H1 (cell line): ENCODE measurements around the gene SWT1. TPM values are rescaled to one million over a fixed set of nuclear protein-coding genes. Genes with fewer than 3 reads are reported as not detected.

Experiments used
- ASH2L ChIP-seq: fragments of 200-600, 300-600 bp; sonication (generic); IDR thresholded peaks from one replicate; pipeline ENCODE4 v1.7.1; 2017; ENCODE audit warnings: low read length
- ATF2 ChIP-seq: IDR thresholded peaks from 2 replicates; pipeline ENCODE4 v1.6.1; 2012; ENCODE audit warnings: low read length, inconsistent platforms
- CBX8 ChIP-seq: fragments of 300-800, 300-1000 bp; sonication (generic); IDR thresholded peaks from 2 replicates; pipeline ENCODE4 v1.7.1; 2016; ENCODE audit warnings: low read depth, low read length, borderline replicate concordance
- CTBP2 ChIP-seq: IDR thresholded peaks from 2 replicates; pipeline ENCODE4 v1.7.0; 2011; ENCODE audit warnings: borderline replicate concordance, mild to moderate bottlenecking, moderate library complexity, mixed read lengths, low read length; ENCODE audit not compliant: insufficient read depth, insufficient read length
- EGR1 ChIP-seq: IDR thresholded peaks from 2 replicates; pipeline ENCODE4 v1.6.1; 2011; ENCODE audit warnings: low read depth, low read length, borderline replicate concordance
- GTF2F1 ChIP-seq: IDR thresholded peaks from 2 replicates; pipeline ENCODE4 v1.6.1; 2012; ENCODE audit warnings: low read depth, low read length, improper control_type of control experiment, borderline replicate concordance
- KDM5A ChIP-seq: fragments of 200-600 bp; IDR thresholded peaks from 2 replicates; pipeline ENCODE4 v1.7.1; 2012; ENCODE audit warnings: mild to moderate bottlenecking, low read length, inconsistent platforms, mixed read lengths
- PHF8 ChIP-seq: fragments of 200-600 bp; sonication (generic); conservative IDR thresholded peaks from 2 replicates; pipeline ENCODE4 v1.7.1; 2012; ENCODE audit warnings: low read depth, mild to moderate bottlenecking, inconsistent platforms, low read length, moderate library complexity
- RNF2 ChIP-seq: fragments of 200-900, 300-1000 bp; sonication (generic); IDR thresholded peaks from 2 replicates; pipeline ENCODE4 v1.7.1; 2016; ENCODE audit warnings: borderline replicate concordance, low read depth, mild to moderate bottlenecking, antibody characterized with exemption, low read length; ENCODE audit not compliant: poor library complexity, severe bottlenecking; ENCODE audit errors: missing control alignments
- SIN3A ChIP-seq, 2 experiments: IDR thresholded peaks in 1 of 2; conservative IDR thresholded peaks in 1 of 2; 2 replicates each; pipeline ENCODE4 v1.6.1; 2011 to 2012; ENCODE audit warnings: low read length in 2 of 2, improper control_type of control experiment in 1 of 2, low read depth in 1 of 2, mild to moderate bottlenecking in 1 of 2
- SP1 ChIP-seq: IDR thresholded peaks from 2 replicates; pipeline ENCODE4 v1.6.1; 2011; ENCODE audit warnings: low read depth, low read length
- SP4 ChIP-seq: IDR thresholded peaks from 2 replicates; pipeline ENCODE4 v1.6.1; 2012; ENCODE audit warnings: low read length, inconsistent platforms
- SRF ChIP-seq: IDR thresholded peaks from 2 replicates; pipeline ENCODE4 v1.6.1; 2011; ENCODE audit warnings: mild to moderate bottlenecking, low read depth, low read length, moderate library complexity
- TAF1 ChIP-seq: IDR thresholded peaks from 2 replicates; pipeline ENCODE4 v1.6.1; 2011; ENCODE audit warnings: mild to moderate bottlenecking, low read depth, low read length
- TAF7 ChIP-seq: optimal IDR thresholded peaks from 2 replicates; pipeline ENCODE3; 2011; ENCODE audit warnings: low read depth, mild to moderate bottlenecking, inconsistent platforms, low read length, moderate library complexity, borderline replicate concordance
- TBP ChIP-seq: IDR thresholded peaks from 2 replicates; pipeline ENCODE4 v1.6.1; 2011; ENCODE audit warnings: low read depth, low read length, improper control_type of control experiment
- TEAD4 ChIP-seq: IDR thresholded peaks from 2 replicates; pipeline ENCODE4 v1.6.1; 2012; ENCODE audit warnings: low read depth, low read length, inconsistent platforms, mixed read lengths
- YY1 ChIP-seq: IDR thresholded peaks from 2 replicates; pipeline ENCODE4 v1.6.1; 2011; ENCODE audit warnings: low read depth, mild to moderate bottlenecking, low read length
- polyA plus RNA-seq, 7 experiments: library from polyadenylated mRNA; depleted of rRNA in 3 of 7; stranded (reverse) in 5 of 7; unstranded in 2 of 7; fragments of >200 nt in 5 of 7; fragments of 200-250 nt in 2 of 7; gene quantifications; 1 replicate in 5 of 7; 2 replicates in 1 of 7; 4 replicates in 1 of 7; pipeline versions ENCODE4 v1.2.1 to v1.2.3, GENCODE V29; 2011 to 2013; ENCODE audit warnings: missing spikeins in 2 of 7, mixed read lengths in 2 of 7
- total RNA-seq: library from RNA; stranded (reverse); fragmentation: NEBNext Ultra II Directional; extraction: Animal tissue kit (Norgen Biotek cat#: 25700); gene quantifications from 2 replicates; pipeline ENCODE4 v1.2.1, GENCODE V29; 2021

The SWT1 gene
- total and polyA plus RNA-seq, 2 of the 8 experiments (the other 6 are each of a cell fraction or from before 2014, with no cell fraction given), result 1.4 to 6.2 TPM

GRCh38 chr1:185156854-185157598 lies at the start of gene SWT1, which contains the start of gene TRMT1L (continued):
- TF ChIP-seq CBX8, result no peak
- peak; percentile 87 for TF ChIP-seq TBP
- TF ChIP-seq SRF, result no peak
- no peak for TF ChIP-seq EGR1
- no peak for TF ChIP-seq KDM5A
- no peak for TF ChIP-seq ASH2L
- peak; percentile 85 for TF ChIP-seq TAF1
- TF ChIP-seq SP4, result no peak
- no peak; the same call in 1 of the 2 replicates for TF ChIP-seq SP1
- TF ChIP-seq RNF2, result no peak
- no peak for TF ChIP-seq GTF2F1
- TF ChIP-seq TAF7, result no peak
- no peak for TF ChIP-seq ATF2
- TF ChIP-seq TEAD4, result no peak
- 0 out of 2 replicates have a peak, but pooled peaks have one; percentile 2 for TF ChIP-seq PHF8
- TF ChIP-seq SIN3A (conservative IDR thresholded peaks at IDR 0.05 in 1 of 2, IDR thresholded peaks at IDR 0.05 in 1 of 2; ENCODE audit: low read depth in 1 of 2, low read length in 2 of 2), result peak in 1 of 2 experiments; percentile 23; a peak in 2 of 4 replicates
- no peak for TF ChIP-seq YY1
- no peak for TF ChIP-seq CTBP2
